Measurements from ENCODE around the gene IL17RA.
A peak's percentile ranks its signal among the peaks of the same experiment; 100 is the strongest.

Gene IL17RA

GRCh38 chr22:17083811-17084441 is 874 bp upstream of the IL17RA start:
- DNase-seq (ENCODE audit: low spot score) = no peak

- peak; percentile 57 for DNase-seq (ENCODE audit: low spot score)
Observed at GRCh38 chr22:17085277-17086181, 729 bp downstream of the IL17RA start.

- peak; percentile 20 for DNase-seq (ENCODE audit: low spot score)
Observed at GRCh38 chr22:17086296-17086695, 1.5 kb downstream of the IL17RA start.

GRCh38 chr22:17086788-17087497 is 2.1 kb downstream of the IL17RA start:
- DNase-seq (ENCODE audit: low spot score) = peak; percentile 55

GRCh38 chr22:17087498-17088131 is 2.8 kb downstream of the IL17RA start:
- DNase-seq (ENCODE audit: low spot score) = peak; percentile 44

GRCh38 chr22:17090550-17090949 is 5.8 kb downstream of the IL17RA start:
- DNase-seq (ENCODE audit: low spot score) = no peak

- DNase-seq (ENCODE audit: low spot score) = no peak
Observed at GRCh38 chr22:17091851-17092250, 7.1 kb downstream of the IL17RA start.

- no peak for DNase-seq (ENCODE audit: low spot score)
Observed at GRCh38 chr22:17093081-17093480, 8.3 kb downstream of the IL17RA start.

GRCh38 chr22:17095538-17095937 is 10.7 kb downstream of the IL17RA start:
- DNase-seq (ENCODE audit: low spot score) = peak; percentile 41

GRCh38 chr22:17096071-17096470 is 11.3 kb downstream of the IL17RA start:
- DNase-seq (ENCODE audit: low spot score) = peak; percentile 26

- no peak for DNase-seq (ENCODE audit: low spot score)
Observed at GRCh38 chr22:17097062-17097461, 12.3 kb downstream of the IL17RA start.

GRCh38 chr22:17097701-17098100 is 12.9 kb downstream of the IL17RA start:
- DNase-seq (ENCODE audit: low spot score) = peak; percentile 37

- no peak for DNase-seq (ENCODE audit: low spot score)
Observed at GRCh38 chr22:17098379-17098819, 13.6 kb downstream of the IL17RA start.

GRCh38 chr22:17100621-17101020 is 15.8 kb downstream of the IL17RA start:
- no peak for DNase-seq (ENCODE audit: low spot score)

- DNase-seq (ENCODE audit: low spot score) = peak; percentile 25
Observed at GRCh38 chr22:17101475-17102296, 16.9 kb downstream of the IL17RA start.

- DNase-seq (ENCODE audit: low spot score) = no peak
Observed at GRCh38 chr22:17102297-17102667, 17.5 kb downstream of the IL17RA start.

- DNase-seq (ENCODE audit: low spot score) = no peak
Observed at GRCh38 chr22:17103351-17103750, 18.6 kb downstream of the IL17RA start.

GRCh38 chr22:17104336-17104935 is 19.6 kb downstream of the IL17RA start:
- peak; percentile 33 for DNase-seq (ENCODE audit: low spot score)

GRCh38 chr22:17105143-17106129 is 20.6 kb downstream of the IL17RA start:
- peak; percentile 33 for DNase-seq (ENCODE audit: low spot score)
